ENCODE data around the gene KANK2.
"Not testable (repeated sequence)": the region's sequence is repeated elsewhere in the genome, so short reads cannot be mapped to it uniquely, and the experiment has no call there.

DNA sequence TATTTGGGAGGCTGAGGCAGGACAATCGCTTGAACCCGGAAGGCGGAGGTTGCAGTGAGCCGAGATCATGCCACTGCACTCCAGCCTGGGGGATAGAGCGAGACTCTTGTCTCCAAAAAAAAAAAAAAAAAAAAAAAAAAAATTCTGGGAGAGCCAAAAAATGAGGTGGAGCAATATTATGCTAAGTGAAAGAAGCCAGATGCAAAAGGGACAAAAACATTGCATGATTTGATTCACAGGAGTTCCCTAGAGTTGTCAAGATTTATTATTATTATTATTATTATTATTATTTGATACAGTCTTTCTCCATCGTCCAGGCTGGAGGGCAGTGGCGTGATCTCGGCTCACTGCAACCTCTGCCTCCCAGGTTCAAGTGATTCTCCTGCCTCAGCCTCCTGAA, 16.4 kb downstream of the KANK2 start:
- not testable (repeated sequence) for TF ChIP-seq EZH2 (IDR thresholded peaks at IDR 0.05; ENCODE audit: borderline replicate concordance, low read depth, low read length, poor library complexity, severe bottlenecking)
- TF ChIP-seq, protein P1, sequence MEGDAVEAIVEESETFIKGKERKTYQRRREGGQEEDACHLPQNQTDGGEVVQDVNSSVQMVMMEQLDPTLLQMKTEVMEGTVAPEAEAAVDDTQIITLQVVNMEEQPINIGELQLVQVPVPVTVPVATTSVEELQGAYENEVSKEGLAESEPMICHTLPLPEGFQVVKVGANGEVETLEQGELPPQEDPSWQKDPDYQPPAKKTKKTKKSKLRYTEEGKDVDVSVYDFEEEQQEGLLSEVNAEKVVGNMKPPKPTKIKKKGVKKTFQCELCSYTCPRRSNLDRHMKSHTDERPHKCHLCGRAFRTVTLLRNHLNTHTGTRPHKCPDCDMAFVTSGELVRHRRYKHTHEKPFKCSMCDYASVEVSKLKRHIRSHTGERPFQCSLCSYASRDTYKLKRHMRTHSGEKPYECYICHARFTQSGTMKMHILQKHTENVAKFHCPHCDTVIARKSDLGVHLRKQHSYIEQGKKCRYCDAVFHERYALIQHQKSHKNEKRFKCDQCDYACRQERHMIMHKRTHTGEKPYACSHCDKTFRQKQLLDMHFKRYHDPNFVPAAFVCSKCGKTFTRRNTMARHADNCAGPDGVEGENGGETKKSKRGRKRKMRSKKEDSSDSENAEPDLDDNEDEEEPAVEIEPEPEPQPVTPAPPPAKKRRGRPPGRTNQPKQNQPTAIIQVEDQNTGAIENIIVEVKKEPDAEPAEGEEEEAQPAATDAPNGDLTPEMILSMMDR (conservative IDR thresholded peaks at IDR 0.05; ENCODE audit: low read depth, low read length): not testable (repeated sequence)

All from A673 (cell line).